Amygdala (tissue), 56 donors: ENCODE results near the gene TMPRSS2.

Source experiments
- DNase-seq, 56 donors: peaks; one replicate each; lab custom pipeline; 2025; lab: John Stamatoyannopoulos, UW

TMPRSS2 gene

GRCh38 chr21:41507521-41508414 lies at the start of gene TMPRSS2:
TSS of gene TMPRSS2 (minus strand) at chr21:41508158. CDS start at chr21:41498133, 10,025 bp downstream.
- no peak for DNase-seq

DNA sequence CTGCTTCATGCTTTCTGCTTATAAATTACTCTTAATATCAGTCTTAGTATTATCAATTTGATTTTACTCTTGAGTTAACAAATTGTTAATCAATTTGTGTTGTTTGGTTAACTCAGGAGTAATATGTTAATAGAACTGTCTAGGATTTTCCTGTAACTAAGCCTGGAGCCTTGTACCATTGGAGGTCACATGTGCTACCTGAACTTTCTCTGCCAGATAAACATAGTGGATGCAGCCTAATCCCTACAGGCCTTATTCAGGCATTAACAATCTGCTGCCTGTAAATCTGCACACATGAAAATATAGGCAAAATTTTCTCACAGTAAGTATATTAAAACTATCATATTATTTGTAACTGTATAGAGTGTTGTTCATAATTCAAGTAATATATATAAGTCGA lies 47.1 kb upstream of the TMPRSS2 start:
- no peak for DNase-seq

DNA sequence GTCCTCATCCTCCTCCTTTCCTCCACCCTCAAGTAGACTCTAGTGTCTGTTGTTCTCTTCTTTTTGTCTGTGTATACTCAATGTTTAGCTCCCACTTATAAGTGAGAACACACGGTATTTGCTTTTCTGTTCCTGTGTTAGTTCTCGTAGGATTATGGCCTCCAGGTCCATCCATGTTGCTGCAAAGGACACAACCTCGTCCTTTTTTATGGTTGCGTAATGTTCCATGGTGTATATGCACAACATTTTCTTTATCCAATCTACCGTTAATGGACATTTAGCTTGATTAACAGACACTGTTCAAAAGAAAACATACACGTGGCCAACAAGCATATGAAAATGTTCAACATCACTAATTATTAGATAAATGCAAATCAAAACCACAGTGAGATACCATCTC lies 44.3 kb upstream of the TMPRSS2 start:
- DNase-seq, result no peak

DNA sequence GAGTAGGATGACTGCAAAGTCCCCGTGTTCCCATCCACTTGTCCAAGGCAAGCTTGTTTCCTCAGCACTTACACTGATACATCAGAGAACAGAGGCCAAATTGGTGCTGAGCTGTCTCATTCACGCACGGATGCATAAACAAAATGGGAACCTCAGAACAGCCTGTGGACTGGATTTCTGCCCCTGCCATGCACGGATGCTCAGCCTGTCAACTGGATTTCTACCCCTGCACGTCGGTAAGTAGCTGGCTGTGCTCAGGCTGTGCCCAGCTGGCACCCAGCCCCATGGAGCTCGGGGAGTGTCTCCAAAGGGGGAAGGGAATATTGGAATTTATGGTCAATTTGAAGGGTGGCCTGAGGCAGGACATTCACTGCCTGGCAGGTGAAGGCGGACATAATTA lies 40.8 kb upstream of the TMPRSS2 start:
- no peak for DNase-seq

GRCh38 chr21:41547111-41547510 lies 39.2 kb upstream of the TMPRSS2 start:
- no peak for DNase-seq

- DNase-seq, result no peak
These were observed 37.8 kb upstream of the TMPRSS2 start for GRCh38 chr21:41545500-41546359.

DNA sequence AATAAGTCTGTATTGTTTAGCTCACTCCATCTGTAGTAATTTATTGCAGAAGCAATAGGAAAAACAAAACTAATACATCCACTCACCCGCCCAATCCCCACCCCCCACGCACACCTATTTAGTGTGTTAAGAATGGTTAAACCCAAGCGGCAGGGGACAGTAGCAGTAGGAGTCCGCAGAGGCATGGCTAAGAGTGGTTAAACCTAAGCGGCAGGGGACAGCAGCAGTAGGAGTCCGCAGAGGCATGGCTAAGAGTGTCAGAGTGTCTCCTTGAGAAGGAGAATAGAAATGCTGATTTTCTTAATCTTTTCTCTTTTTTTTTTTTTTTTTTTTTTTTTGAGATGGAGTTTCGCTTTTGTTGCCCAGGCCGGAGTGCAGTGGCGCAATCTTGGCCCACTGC lies 34.8 kb upstream of the TMPRSS2 start:
- DNase-seq, result no peak

DNA sequence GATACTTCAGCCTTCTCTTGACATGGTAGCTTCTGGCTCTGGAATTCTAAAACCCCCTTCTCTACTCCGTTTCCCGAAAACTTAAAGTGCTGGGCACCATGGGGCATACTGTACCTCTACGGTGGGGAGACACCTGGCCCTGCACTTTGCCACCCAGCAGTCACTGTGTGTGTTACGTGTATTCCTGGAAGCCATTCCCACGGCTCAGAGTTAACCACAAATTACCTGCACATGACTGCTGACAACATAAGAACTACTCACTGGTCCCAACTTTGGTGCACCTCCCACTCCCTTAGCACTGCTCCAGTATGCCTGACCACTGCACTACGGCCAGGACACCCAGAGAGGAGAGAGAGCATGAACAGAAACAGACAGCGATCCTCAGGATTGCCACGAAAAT lies 29.4 kb upstream of the TMPRSS2 start:
- no peak for DNase-seq

DNA sequence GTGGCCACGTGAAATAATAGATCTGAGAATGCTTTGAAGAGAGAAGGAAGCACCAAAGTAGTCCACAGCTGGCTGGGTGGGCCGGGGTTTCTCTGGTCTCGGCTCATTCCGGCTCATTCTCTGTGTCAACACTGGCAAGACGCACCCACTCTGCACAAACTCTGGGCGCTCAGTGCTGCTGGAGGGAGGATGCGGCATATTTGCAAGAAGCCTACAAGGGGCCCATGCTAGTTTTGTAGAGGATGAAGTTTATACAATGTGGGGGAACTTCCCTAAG lies 28.8 kb upstream of the TMPRSS2 start:
- no peak for DNase-seq

DNA sequence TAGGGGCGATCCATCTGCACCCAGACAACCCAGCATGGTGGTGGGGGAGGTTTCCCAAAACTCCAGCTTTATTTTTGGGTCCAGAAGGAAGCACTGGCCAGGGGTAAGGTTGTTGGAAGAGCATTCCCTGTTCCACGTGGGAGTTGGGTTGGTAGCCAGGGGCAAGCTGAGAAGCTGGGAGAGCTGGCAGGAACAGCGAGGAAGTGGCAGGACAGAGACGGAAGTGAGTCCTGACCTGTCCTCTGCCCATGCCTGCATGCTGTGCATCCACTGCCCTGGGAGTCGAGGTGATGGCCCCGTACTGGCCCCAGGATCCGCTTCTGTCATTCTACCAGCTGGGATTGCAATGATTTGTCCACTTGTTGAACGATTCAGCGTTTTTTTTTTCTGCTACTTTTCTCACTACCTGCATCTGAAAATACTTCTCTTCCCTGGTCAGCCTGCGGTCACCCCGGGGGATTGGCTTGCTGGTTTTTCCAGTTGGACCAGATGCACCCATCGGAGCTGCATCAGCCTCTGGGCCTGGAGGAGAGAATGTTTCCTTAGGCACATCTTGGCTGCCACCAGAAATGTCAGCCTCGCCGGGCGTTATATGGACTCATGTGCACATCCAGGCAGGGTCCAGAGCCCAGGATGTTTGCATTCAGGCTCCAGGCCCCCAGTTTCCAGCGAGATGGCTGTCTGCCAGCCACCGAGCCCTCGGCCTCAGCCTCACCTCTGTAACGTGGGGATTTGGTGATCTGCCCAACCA lies 28.3 kb upstream of the TMPRSS2 start:
- DNase-seq, result no peak

GRCh38 chr21:41530366-41530765 lies 22.4 kb upstream of the TMPRSS2 start:
- DNase-seq, result no peak

- DNase-seq, result no peak
These were observed 21.8 kb upstream of the TMPRSS2 start for GRCh38 chr21:41529769-41530168.

DNA sequence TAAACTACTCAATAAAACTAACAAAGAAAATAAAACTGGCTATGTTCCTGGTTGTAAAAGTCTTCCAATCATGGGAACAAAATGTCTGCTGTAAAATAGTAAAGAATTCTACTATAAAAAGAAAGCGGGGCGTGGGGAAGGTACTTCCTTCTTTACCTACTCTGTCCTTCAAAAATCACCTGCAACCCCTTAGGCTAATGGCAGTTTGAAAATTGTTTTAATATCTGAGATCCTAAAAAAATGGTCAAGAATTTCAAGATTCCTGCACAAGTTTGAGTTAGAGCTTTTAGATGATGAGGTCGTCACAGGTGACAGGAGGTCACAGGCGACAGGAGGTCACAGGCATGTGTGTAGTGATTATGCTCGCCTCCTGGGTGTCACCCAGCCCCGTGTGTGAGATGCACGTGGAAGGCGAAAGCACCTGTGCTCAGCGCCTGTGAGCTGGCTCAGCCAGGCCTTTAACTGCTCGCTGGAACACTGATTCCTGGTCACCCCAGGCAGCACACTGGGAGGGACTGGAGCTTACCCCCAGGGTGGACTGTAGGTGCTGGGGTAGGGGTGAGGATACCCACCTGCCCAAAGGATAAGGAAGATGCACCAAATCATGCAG lies 18.6 kb upstream of the TMPRSS2 start:
- DNase-seq, result no peak

DNA sequence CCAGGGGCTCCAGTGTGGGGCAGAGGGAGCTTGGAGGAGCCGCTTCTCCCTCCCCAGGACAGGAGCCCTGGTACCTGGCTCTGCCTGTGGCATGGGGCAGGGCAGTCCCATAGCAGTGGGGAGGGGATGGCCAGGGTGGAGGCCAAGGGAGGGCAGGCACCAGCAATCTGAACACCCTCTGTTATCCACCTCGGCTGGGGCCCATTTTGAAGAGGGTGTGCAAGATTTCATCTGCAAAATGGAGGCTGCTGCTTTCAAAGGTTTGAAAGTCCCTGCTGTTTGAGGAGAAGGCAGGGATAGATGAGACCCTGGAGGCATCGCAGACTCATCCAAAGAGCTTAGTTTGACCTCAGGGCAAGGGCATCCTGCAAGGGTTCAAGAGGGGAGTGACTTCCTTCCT lies 15.2 kb upstream of the TMPRSS2 start:
- DNase-seq, result no peak

- DNase-seq, result no peak
These were observed 13.6 kb upstream of the TMPRSS2 start for GRCh38 chr21:41521489-41522027.

GRCh38 chr21:41520560-41521442 lies 12.8 kb upstream of the TMPRSS2 start:
- no peak for DNase-seq

DNA sequence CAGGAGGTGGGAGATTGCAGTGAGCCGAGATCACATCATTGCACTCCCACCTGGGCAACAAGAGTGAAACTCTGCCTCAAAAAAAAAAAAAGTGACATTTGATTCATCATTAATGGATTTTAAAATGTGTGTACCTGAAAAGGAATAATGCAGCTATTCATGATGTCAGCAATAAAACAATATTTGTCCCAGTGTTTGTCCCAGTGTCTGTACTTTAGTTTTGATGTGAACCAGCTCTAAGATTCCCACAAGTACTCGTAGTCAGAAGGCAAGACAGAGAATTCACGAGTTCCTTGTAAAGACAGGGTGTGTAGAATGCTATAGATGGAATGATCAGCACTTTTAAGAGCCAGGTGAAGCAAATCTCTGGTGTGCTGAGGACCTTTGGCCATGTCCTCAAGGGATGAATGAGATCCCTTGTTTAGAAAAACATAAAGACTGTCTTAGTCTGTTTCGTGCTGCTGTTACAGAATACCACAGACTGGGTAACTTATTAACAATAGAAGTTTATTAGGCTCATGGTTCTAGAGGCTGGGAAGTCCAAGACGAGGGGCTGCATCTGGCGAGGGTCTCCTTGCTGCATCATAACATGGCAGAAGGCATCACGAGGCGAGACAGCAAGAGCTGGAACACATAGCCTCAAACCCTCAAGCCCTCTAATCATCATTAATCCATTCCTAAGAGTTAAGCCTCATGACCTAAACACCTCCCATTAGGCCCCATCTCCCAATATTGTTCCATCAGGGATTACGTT lies 12.0 kb upstream of the TMPRSS2 start:
- DNase-seq, result no peak

GRCh38 chr21:41518757-41519156 lies 10.8 kb upstream of the TMPRSS2 start:
- DNase-seq, result no peak

- no peak for DNase-seq
These were observed 3.9 kb upstream of the TMPRSS2 start for GRCh38 chr21:41511858-41512257.
